ENCODE results near the gene ALKBH5. TPM values are rescaled to one million over a fixed set of nuclear protein-coding genes. Genes with fewer than 3 reads are reported as not detected.

ALKBH5 gene
- total and polyA plus RNA-seq, 9 of the 15 experiments (the other 6 are each of a cell fraction or from before 2014, with no cell fraction given) = 11.4 to 70.0 (median 47.4) TPM

- TF ChIP-seq RREB1 (CRISPR knock-in tag; IDR thresholded peaks at IDR 0.05) = no peak
- no peak for TF ChIP-seq ZFP91 (CRISPR knock-in tag; IDR thresholded peaks at IDR 0.05)
- TF ChIP-seq FOXO4 (CRISPR knock-in tag; IDR thresholded peaks at IDR 0.05) = no peak
- TF ChIP-seq MBD1 (CRISPR knock-in tag; IDR thresholded peaks at IDR 0.05) = no peak
- no peak for TF ChIP-seq E2F4 (CRISPR knock-in tag; IDR thresholded peaks at IDR 0.05; ENCODE audit: low read depth)
- peak; percentile 47; the same call in 1 of the 2 replicates for TF ChIP-seq MYC (IDR thresholded peaks at IDR 0.05; ENCODE audit: low read depth, low read length)
- TF ChIP-seq MYC (CRISPR knock-in tag; IDR thresholded peaks at IDR 0.05; ENCODE audit: borderline replicate concordance, low read depth) = no peak
- TF ChIP-seq VEZF1 (CRISPR knock-in tag; IDR thresholded peaks at IDR 0.05) = peak; percentile 90
- peak; percentile 88 for TF ChIP-seq SNIP1 (IDR thresholded peaks at IDR 0.05; ENCODE audit: low read depth)
- no peak for TF ChIP-seq ZFP1 (CRISPR knock-in tag; IDR thresholded peaks at IDR 0.05)
- no peak for TF ChIP-seq KAT8 (IDR thresholded peaks at IDR 0.05; ENCODE audit: low read depth)
- TF ChIP-seq BCOR (IDR thresholded peaks at IDR 0.05) = peak; percentile 60
- TF ChIP-seq TOE1 (IDR thresholded peaks at IDR 0.05; ENCODE audit: borderline replicate concordance) = no peak
- TF ChIP-seq TOE1 (CRISPR knock-in tag; IDR thresholded peaks at IDR 0.05; ENCODE audit: borderline replicate concordance, low read depth) = no peak
Measured at GRCh38 chr17:18225121-18225641, 41.6 kb downstream of the ALKBH5 start, which contains the start of gene LLGL1 (continued).
